KOPT-K1 (cell line): ENCODE results near the gene PLA2G12A.
A peak's percentile ranks its signal among the peaks of the same experiment; 100 is the strongest.

Experiments used
- H3K27ac ChIP-seq: fragments of 200-600 bp; sonication (generic); 2 replicates; pipeline ENCODE4 v1.5.1; 2016; ENCODE audit warnings: antibody characterized with exemption, mild to moderate bottlenecking, low read depth, low read length; ENCODE audit not compliant: poor library complexity, severe bottlenecking
- H3K36me3 ChIP-seq: fragments of 200-600 bp; sonication (generic); 2 replicates; pipeline ENCODE4 v1.5.1; 2017; ENCODE audit warnings: antibody characterized with exemption, mild to moderate bottlenecking, low read length, moderate library complexity; ENCODE audit not compliant: insufficient read depth
- H3K9me3 ChIP-seq: fragments of 200-600 bp; sonication (generic); 2 replicates; pipeline ENCODE4 v1.5.1; 2017; ENCODE audit warnings: antibody characterized with exemption, low read length, mild to moderate bottlenecking; ENCODE audit not compliant: insufficient read depth, poor library complexity, severe bottlenecking

PLA2G12A gene

DNA sequence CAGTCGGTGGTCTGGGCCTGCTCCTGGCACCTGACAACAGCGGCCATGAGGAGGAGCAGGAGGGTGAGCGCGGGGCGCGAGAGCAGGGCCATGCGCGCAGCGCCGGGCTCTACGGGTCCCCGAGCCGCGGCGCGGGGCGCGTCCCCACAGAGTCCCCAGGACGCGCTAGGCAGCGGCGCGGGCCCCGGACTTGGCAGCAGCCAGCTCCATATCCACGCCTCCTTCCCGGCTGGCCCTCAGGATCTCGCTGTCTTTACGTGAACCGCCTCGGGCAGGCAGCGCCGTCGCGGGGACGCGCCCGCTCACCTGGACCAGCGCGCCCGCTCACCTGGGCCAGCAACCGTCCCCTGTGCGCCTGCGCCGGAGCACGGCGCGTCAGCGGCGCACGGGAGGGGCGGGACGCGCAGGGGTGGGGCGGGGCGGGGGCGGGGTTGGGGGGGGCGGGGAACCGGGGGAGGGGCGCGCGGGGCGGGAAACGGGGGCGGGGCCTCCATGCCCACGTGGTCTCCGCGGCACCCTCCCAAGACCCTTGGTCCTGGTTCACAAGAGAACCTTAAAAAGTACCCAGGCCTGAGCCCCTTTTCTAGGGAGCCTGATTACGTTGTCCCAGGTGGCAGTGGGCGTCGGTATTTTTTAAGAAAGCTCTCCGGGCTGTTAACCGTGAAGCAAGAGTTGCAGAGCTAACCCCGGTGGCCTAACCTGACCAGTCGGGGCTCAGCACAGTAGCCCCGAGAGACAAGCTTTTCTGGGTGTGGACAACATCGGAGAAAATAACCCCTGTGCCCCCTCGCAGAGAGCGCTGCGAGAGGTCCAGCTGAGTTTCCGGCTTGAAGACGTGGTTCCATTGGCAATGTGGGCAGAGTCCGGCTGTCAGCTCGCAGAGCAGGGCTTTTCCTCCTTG lies at the start of gene PLA2G12A:
PLA2G12A (minus strand) TSS at position 353 of the 901 bp plus-strand sequence; CDS start at position 92, 261 bp downstream.
- Histone ChIP-seq H3K27ac (peak within 1 kb of the TSS; percentile 44), H3K9me3 (no peaks in the 10 kb centered on the region), H3K36me3 (no peaks in the 10 kb centered on the region)

DNA sequence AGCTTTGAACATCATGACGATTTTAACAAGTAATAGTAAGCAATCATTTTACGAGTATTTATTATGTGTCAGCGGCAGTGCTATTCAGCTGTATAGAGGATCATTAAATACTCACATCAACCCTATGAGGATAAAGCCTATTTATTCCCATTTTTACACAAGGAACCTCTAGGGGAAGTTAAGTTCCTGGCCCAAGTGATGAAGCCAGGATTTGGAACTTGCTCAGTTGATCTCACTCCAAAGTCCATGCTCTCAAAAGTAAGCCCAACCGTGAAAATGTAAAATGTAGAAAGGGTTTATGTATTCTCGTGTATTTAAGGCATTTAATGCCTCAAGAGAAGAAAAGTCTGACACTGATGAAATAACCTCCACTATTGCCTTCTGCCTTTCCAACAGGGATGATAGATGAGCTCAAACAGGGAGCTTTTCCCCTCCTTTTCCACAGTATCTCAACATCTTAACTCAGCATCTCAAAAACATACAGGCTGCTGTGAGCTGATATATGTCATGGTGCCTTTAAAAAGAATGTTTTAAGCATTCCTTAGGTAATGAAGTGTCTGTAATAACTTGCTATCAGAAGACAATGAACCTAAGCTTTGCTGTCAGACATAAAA lies 35.0 kb upstream of the PLA2G12A start:
- Histone ChIP-seq H3K27ac (no peak overlapping the region), H3K36me3 (no peaks in the 10 kb centered on the region), H3K9me3 (no peaks in the 10 kb centered on the region)

DNA sequence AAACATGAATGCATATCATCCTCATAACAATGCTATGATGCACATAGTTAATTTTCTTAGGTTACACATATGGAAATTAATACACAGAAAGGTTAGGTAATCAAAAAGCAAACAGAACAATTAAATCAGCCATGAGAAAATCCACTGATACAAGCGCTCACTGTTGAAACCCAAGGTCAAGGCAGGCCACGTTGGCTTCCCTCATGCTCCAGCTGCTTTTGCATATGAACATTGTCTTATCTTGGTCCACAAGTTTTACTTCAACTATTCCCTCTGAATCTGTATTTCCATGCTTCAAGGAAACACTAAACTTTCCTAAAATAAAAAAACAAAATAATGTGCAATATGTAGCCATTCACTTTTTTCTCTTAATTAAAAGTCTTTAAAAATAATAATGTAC lies 34.5 kb upstream of the PLA2G12A start:
- no peak overlapping the region for H3K27ac ChIP-seq
- no peaks in the 10 kb centered on the region for H3K36me3 ChIP-seq
- no peaks in the 10 kb centered on the region for H3K9me3 ChIP-seq

DNA sequence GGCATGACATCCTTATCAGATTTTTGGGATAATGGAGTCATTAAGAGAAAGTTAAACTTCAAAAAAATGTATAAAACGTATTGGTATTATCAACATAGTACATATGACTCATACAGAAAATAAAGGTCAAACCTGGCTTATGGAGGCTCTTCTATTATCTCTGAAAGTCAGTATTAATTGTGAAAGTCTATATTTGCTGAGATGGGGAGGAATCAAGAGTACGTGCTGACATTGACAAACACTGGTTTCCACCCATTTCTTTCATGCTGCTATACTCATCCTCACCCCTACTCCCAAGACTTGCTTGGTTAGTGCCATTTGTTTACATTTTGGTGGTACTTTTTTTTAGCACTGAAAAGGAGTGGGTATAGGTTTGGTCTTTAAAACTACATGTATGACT lies 30.8 kb upstream of the PLA2G12A start:
- no peak overlapping the region for H3K27ac ChIP-seq
- H3K36me3 ChIP-seq: no peaks in the 10 kb centered on the region
- no peaks in the 10 kb centered on the region for H3K9me3 ChIP-seq

DNA sequence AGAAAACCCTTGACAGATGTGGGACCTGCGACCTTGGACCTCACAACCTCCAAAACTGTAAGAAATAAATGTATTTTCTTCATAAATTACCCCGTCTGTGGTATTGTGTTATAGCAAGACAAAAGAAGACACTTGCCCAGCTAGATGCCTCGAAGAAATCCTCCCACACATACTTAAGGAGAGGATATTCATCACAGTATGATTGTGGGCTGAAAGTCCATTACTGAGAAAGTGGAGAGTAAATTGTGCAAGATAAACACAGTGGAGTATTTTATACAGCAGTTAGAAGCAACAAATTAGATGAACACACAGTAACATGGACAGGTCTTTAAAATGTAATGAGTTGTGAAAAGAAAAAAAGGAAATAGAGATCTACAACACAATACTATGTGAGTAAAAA lies 25.8 kb upstream of the PLA2G12A start:
- H3K27ac ChIP-seq: no peak overlapping the region
- H3K9me3 ChIP-seq: no peaks in the 10 kb centered on the region
- H3K36me3 ChIP-seq: no peaks in the 10 kb centered on the region

DNA sequence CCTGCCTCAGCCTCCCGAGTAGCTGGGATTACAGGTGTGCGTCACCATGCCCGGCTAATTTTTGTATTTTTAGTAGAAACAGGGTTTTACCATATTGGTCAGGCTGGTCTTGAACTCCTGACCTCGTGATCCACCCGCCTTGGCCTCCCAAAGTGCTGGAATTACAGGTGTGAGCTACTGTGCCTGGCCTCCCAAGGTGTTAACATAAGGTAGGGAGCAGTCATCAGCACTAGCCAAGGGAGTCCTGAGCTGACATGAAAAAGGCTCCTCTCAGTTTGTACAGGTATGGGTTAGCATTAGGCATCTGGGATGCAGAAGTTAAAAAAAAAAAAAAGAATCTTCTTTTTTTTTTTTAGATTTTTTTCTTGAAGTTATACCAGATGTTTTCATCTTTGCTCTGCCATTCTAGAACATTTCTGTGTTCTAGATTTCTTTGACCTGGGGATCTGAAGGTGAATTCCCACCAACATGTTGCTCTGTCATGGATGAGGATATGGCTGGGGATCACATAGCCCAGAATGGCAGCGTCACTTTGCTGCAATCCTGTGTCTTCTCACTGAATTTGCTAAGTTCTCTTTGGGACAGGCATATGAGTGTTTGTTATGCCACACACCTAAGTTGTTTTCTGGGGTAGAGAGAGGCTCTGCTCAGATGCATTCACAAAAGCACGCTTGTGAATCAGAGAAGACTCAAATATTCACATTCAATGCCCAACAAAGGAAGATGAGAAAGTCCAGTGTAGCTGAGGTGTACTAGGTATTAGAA lies 24.4 kb upstream of the PLA2G12A start:
- no peaks in the 10 kb centered on the region for H3K36me3 ChIP-seq
- H3K9me3 ChIP-seq: no peaks in the 10 kb centered on the region
- H3K27ac ChIP-seq: no peak overlapping the region

DNA sequence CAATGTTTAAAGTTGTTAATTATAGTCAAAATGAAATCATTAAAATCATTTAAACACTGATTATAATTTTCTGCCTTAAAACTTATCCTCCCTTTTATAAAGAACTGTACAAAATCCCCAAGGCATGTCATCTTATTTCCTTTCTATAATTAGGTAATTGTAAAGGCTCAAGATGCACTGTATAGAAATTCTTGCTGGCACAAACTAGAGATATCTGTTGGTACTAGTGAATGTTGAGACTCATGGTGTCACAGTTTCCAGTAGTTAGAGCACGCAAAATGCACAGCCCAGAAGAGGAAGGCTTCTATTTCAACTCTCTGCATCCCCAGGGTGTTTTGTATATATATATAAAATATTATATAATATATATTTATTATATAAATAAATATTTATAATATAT lies 22.7 kb upstream of the PLA2G12A start:
- Histone ChIP-seq H3K27ac (no peak overlapping the region), H3K36me3 (no peaks in the 10 kb centered on the region), H3K9me3 (no peaks in the 10 kb centered on the region)

DNA sequence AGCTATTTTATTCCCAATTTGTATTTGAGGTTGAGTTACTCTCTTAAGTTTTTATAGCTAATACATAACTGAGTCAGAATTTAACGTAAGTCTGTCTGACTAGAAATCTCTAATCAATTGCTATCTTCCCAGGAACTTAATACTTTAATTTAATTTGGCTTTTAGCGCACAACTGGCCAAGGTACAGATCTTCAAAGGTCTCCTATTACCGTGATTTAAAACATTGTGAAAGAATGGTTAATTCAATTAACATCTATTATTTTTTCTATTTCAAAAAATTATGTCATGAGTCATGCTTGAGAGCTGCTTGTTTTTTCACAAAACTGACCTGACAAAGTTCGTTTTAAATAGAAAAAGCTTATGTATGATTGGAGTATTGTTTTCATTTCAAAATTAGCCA lies 22.0 kb upstream of the PLA2G12A start:
- no peaks in the 10 kb centered on the region for H3K36me3 ChIP-seq
- H3K27ac ChIP-seq: no peak overlapping the region
- no peaks in the 10 kb centered on the region for H3K9me3 ChIP-seq

DNA sequence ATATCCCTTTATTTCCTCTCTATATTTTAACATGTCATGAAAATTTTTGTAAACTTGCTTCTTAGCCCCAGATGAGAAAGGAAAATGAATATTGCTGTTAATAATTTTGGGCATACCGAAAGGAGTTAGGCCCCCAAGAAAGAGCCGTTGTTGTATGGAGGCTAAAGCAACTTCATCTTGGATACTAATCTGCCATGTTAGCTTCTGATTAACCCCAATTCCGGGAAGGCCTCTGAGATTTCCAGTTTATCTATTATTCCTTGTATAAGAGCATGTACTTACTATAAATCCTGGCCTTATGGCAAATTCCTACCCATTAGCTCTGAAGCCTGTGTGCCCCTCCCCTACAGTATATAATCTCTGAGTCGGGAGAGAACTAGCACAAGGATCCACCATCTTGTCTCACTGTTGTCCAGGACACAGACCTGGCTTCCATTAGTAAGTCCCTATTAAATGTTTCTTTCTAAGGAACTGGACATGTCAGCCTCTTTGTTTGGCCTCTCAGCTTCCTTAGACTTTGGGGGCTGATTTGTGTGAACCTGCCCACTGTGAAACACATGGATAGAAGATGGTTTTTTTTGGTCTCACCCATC lies 20.9 kb upstream of the PLA2G12A start:
- no peak overlapping the region for H3K27ac ChIP-seq
- no peaks in the 10 kb centered on the region for H3K9me3 ChIP-seq
- no peaks in the 10 kb centered on the region for H3K36me3 ChIP-seq

DNA sequence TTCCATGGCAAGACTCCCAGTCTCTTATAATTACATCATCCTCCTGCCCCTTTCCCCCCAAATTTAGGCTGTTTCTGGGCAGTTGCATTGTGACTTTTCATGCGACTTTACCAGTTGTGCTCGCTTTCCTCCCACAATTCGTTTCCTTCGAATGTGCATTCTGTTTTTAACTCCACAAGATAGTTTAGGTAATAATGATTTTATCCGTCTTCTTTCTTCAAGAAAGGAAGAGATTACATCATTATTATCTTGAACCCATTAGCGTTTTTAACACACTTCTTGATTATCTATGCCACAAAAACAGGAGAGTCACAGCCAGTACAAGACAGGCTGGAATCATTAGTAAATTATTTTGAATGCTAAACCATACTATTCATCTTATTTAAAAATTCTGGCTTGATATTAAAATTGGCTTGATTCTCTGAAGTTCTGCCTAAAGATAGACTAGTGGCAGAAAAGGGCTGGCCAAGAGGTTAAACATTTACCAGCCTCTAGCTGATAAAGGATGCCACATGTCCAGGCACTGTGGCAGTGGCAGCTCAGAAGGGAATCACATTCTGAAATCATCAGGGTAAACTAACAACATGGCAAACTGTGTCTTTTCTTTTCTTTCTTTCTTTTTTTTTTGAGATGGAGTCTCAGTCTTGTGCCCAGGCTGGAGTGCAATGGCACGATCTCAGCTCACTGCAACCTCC lies 19.7 kb upstream of the PLA2G12A start:
- Histone ChIP-seq H3K27ac (no peak overlapping the region), H3K36me3 (no peaks in the 10 kb centered on the region), H3K9me3 (no peaks in the 10 kb centered on the region)

DNA sequence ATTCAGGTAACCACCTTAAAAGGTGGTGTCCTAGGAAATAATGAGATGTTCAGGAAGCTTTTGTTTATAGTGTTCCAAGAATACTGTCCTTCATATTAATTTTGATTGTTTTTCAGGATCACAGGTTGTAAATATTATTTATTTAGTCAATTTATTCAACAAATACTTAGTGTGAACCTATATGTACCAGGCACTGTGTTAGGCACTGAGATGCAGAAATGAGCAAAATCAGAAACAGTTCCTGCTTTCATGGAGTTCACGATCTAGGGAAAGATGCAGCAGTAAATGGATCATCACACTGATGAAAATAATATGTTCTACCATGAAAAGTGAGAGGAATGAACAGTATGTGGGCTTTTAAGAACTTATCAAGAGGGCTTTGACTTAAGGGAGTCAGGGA lies 18.2 kb upstream of the PLA2G12A start:
- Histone ChIP-seq H3K36me3 (no peaks in the 10 kb centered on the region), H3K9me3 (no peaks in the 10 kb centered on the region), H3K27ac (no peak overlapping the region)

DNA sequence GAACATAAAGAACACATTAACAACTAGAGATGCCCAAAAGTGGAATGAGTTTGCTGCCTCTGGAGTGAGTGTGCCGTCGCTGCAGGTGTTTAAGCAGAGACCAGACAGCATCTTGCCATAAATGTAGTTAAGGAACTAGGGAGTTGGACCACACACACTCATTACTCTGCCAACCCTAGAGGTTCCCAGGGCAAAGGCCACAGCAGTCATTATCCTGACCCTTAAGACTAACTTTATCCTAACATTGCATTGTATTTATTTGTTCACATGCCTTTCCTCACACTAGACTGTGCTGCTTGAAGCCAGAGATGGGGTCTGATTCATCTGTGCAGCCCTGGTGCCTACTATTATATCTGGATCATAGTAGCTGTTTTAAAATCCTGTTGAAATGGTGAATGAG lies 16.9 kb upstream of the PLA2G12A start:
- no peaks in the 10 kb centered on the region for H3K9me3 ChIP-seq
- H3K27ac ChIP-seq: no peak overlapping the region
- H3K36me3 ChIP-seq: no peaks in the 10 kb centered on the region

DNA sequence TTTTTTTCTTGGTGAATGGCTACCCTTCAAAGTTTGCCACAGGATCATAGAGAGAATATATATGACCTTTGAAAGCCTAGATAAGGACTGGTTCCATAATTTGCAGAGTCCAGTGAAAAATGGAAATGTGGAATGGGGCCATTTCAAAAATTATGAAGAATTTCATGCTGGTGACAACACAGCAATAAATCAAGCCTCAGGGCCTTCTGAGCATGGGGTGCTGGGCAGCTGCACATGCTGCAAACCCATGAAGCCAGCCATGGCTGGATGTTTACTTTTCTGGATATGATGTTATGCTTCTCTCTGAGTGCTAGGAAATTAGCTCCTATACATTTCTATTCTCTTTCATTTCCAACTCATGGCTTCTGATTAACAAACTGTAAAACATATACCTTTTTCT lies 16.0 kb upstream of the PLA2G12A start:
- H3K9me3 ChIP-seq: no peaks in the 10 kb centered on the region
- H3K36me3 ChIP-seq: no peaks in the 10 kb centered on the region
- H3K27ac ChIP-seq: no peak overlapping the region

DNA sequence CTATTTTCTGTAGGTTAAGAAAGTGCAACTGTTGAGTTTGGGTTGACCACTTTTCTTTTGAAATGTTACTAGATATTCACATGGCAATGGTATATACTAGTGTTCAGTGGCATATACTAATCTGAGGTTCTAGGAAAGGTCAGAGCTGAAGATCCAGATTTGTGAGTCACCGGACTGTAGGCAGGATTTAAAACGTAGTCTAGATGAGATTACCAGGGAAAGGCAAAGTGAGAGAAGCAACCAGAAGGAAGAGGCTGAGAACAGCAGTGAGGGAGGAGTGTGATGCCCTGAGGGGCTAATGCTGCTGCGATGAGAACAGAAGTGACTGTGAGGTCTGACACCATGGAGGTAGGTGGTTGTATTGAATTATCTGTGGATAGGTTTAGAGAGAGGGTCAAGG lies 9.7 kb upstream of the PLA2G12A start:
- no peaks in the 10 kb centered on the region for H3K9me3 ChIP-seq
- no peak overlapping the region for H3K27ac ChIP-seq
- no peaks in the 10 kb centered on the region for H3K36me3 ChIP-seq
